H9 (cell line): Measurements from ENCODE around the gene IRX4. TPM values are rescaled to one million over a fixed set of nuclear protein-coding genes. Genes with fewer than 3 reads are reported as not detected.

Source experiments
- DNase-seq: peaks from one replicate; pipeline ENCODE4 v3.0.0-alpha.2; 2017
- H2AFZ ChIP-seq: one replicate; pipeline ENCODE4 v1.6.1; 2013; ENCODE audit warnings: mild to moderate bottlenecking, low read length, control low read depth, moderate library complexity
- H2AK5ac ChIP-seq: 2 replicates; pipeline ENCODE4 v1.6.1; 2013; ENCODE audit warnings: low read length, control low read depth, mixed read lengths; ENCODE audit not compliant: insufficient read length
- H2BK120ac ChIP-seq: one replicate; pipeline ENCODE4 v1.6.1; 2013; ENCODE audit warnings: low read depth, mild to moderate bottlenecking, low read length, control low read depth, inconsistent platforms; ENCODE audit not compliant: poor library complexity, severe bottlenecking
- H2BK12ac ChIP-seq: 2 replicates; pipeline ENCODE4 v1.6.1; 2013; ENCODE audit warnings: low read length, control low read depth, mixed read lengths, low read depth; ENCODE audit not compliant: insufficient read length
- H2BK15ac ChIP-seq: 2 replicates; pipeline ENCODE4 v1.6.1; 2013; ENCODE audit warnings: low read depth, low read length, control low read depth
- H2BK20ac ChIP-seq: one replicate; pipeline ENCODE4 v1.6.1; 2013; ENCODE audit warnings: low read depth, mild to moderate bottlenecking, low read length, control low read depth, inconsistent platforms; ENCODE audit not compliant: poor library complexity, severe bottlenecking
- H2BK5ac ChIP-seq: 2 replicates; pipeline ENCODE4 v1.6.1; 2013; ENCODE audit warnings: low read length, control low read depth, mixed read lengths; ENCODE audit not compliant: insufficient read length
- H3K14ac ChIP-seq: 2 replicates; pipeline ENCODE4 v1.6.1; 2013; ENCODE audit warnings: low read length, control low read depth; ENCODE audit not compliant: insufficient read depth
- H3K18ac ChIP-seq: 2 replicates; pipeline ENCODE4 v1.6.1; 2013; ENCODE audit warnings: low read depth, mild to moderate bottlenecking, mixed read lengths, low read length, control low read depth; ENCODE audit not compliant: insufficient read length
- H3K23ac ChIP-seq: 2 replicates; pipeline ENCODE4 v1.6.1; 2013; ENCODE audit warnings: low read length, control low read depth, mixed read lengths, low read depth; ENCODE audit not compliant: insufficient read length
- H3K23me2 ChIP-seq: 2 replicates; pipeline ENCODE4 v1.6.1; 2013; ENCODE audit warnings: low read depth, mild to moderate bottlenecking, mixed read lengths, low read length, control low read depth; ENCODE audit not compliant: insufficient read length, poor library complexity, severe bottlenecking
- H3K27ac ChIP-seq: 2 replicates; pipeline ENCODE4 v1.5.1; 2013; ENCODE audit warnings: low read length, control low read depth, mixed read lengths, low read depth; ENCODE audit not compliant: insufficient read length
- H3K27me3 ChIP-seq: 2 replicates; pipeline ENCODE4 v1.6.1; 2013; ENCODE audit warnings: low read length, control low read depth, inconsistent platforms; ENCODE audit not compliant: insufficient read depth
- H3K4ac ChIP-seq: 2 replicates; pipeline ENCODE4 v1.6.1; 2013; ENCODE audit warnings: low read depth, mild to moderate bottlenecking, control low read depth, inconsistent platforms, low read length, moderate library complexity
- H3K4me1 ChIP-seq: 2 replicates; pipeline ENCODE4 v1.6.1; 2013; ENCODE audit warnings: low read length, control low read depth, inconsistent platforms; ENCODE audit not compliant: insufficient read depth
- H3K4me2 ChIP-seq: 2 replicates; pipeline ENCODE4 v1.6.1; 2013; ENCODE audit warnings: low read length, control low read depth, mixed read lengths; ENCODE audit not compliant: insufficient read length, insufficient read depth
- H3K56ac ChIP-seq: 2 replicates; pipeline ENCODE4 v1.6.1; 2013; ENCODE audit warnings: low read depth, mild to moderate bottlenecking, mixed read lengths, low read length, control low read depth; ENCODE audit not compliant: insufficient read length
- H3K79me1 ChIP-seq: 2 replicates; pipeline ENCODE4 v1.6.1; 2013; ENCODE audit warnings: low read depth, mild to moderate bottlenecking, moderate library complexity, low read length, control low read depth, inconsistent platforms; ENCODE audit not compliant: insufficient read depth, poor library complexity, severe bottlenecking
- H3K79me2 ChIP-seq: 2 replicates; pipeline ENCODE4 v1.6.1; 2013; ENCODE audit warnings: low read length, control low read depth, inconsistent platforms; ENCODE audit not compliant: insufficient read depth
- H3K9ac ChIP-seq: 2 replicates; pipeline ENCODE4 v1.6.1; 2013; ENCODE audit warnings: low read length, control low read depth, mixed read lengths; ENCODE audit not compliant: insufficient read length; ENCODE audit errors: extremely low read depth
- H3K9me3 ChIP-seq: one replicate; pipeline ENCODE4 v1.6.1; 2013; ENCODE audit warnings: low read depth, low read length, inconsistent platforms; ENCODE audit not compliant: control insufficient read depth
- H3T11ph ChIP-seq: one replicate; pipeline ENCODE4 v1.6.1; 2013; ENCODE audit warnings: mild to moderate bottlenecking, low read length, control low read depth, inconsistent platforms
- H4K20me1 ChIP-seq: one replicate; pipeline ENCODE4 v1.6.1; 2013; ENCODE audit not compliant: control insufficient read depth, insufficient read length, insufficient read depth
- H4K5ac ChIP-seq: 2 replicates; pipeline ENCODE4 v1.6.1; 2013; ENCODE audit warnings: low read depth, mild to moderate bottlenecking, mixed read lengths, low read length, control low read depth; ENCODE audit not compliant: insufficient read length
- H4K8ac ChIP-seq: replicated peaks from 2 replicates; pipeline ENCODE4 v1.6.1; 2013; ENCODE audit warnings: low read length, control low read depth, mixed read lengths, low read depth; ENCODE audit not compliant: insufficient read length
- H4K91ac ChIP-seq: 2 replicates; pipeline ENCODE4 v1.6.1; 2013; ENCODE audit warnings: low read depth, mild to moderate bottlenecking, moderate library complexity, mixed read lengths, low read length, control low read depth; ENCODE audit not compliant: insufficient read length
- H3K27ac Mint-ChIP-seq, 3 experiments: 2 replicates in 2 of 3; 3 replicates in 1 of 3; pipeline ENCODE4 v1.8.0; 2020 to 2021; ENCODE audit warnings: mixed read lengths in 3 of 3, mild to moderate bottlenecking in 1 of 3, moderate library complexity in 1 of 3
- H3K27me3 Mint-ChIP-seq: 2 replicates; pipeline ENCODE4 v1.8.0; 2021; ENCODE audit warnings: low read depth, mild to moderate bottlenecking, moderate library complexity, mixed read lengths
- H3K36me3 Mint-ChIP-seq, 3 experiments: 2 replicates in 2 of 3; 3 replicates in 1 of 3; pipeline ENCODE4 v1.8.0; 2020 to 2021; ENCODE audit warnings: low read depth in 3 of 3, mixed read lengths in 3 of 3; ENCODE audit not compliant: insufficient read depth in 1 of 3
- H3K4me1 Mint-ChIP-seq, 2 experiments: 2 replicates each; pipeline ENCODE4 v1.8.0; 2020; ENCODE audit warnings: mixed read lengths in 2 of 2
- H3K4me3 Mint-ChIP-seq, 2 experiments: 2 replicates in 1 of 2; 3 replicates in 1 of 2; pipeline ENCODE4 v1.8.0; 2020 to 2021; ENCODE audit warnings: mild to moderate bottlenecking in 2 of 2, mixed read lengths in 2 of 2, moderate library complexity in 1 of 2
- H3K9me3 Mint-ChIP-seq, 2 experiments: 2 replicates in 1 of 2; 3 replicates in 1 of 2; pipeline ENCODE4 v1.8.0; 2020; ENCODE audit warnings: mild to moderate bottlenecking in 2 of 2, mixed read lengths in 2 of 2, moderate library complexity in 1 of 2
- CTCF ChIP-seq: fragments of 200-600 bp; sonication (generic); conservative IDR thresholded peaks from 3 replicates; pipeline ENCODE4 v1.8.0; 2021; ENCODE audit warnings: antibody characterized with exemption, mild to moderate bottlenecking
- WGBS: extraction: QIAGEN DNeasy Blood & Tissue Kit; methylation state at CpG from one replicate; pipeline ENCODE4 v1.1.7; 2013; ENCODE audit warnings: missing lambda C conversion rate, low lambda C conversion rate, mixed read lengths; ENCODE audit not compliant: insufficient read length; ENCODE audit errors: extremely low coverage; 5-methylcytosine and 5-hydroxymethylcytosine counted together
- total RNA-seq: library from RNA; stranded (reverse); gene quantifications from 2 replicates; pipeline ENCODE4 v1.2.1, GENCODE V29; 2021

Gene IRX4
- total RNA-seq, 1 experiment from 2014 or later: 3.2 TPM

GRCh38 chr5:1909346-1909985, 26.7 kb upstream of the IRX4 start:
- no peak overlapping the region for H2BK120ac ChIP-seq
- no peaks in the 10 kb centered on the region for H3K27me3 ChIP-seq
- no peak overlapping the region for H3K14ac ChIP-seq
- peak; percentile 12 for DNase-seq
- H2AFZ ChIP-seq: no peak overlapping the region
- no peak overlapping the region for H2BK20ac ChIP-seq
- no peak overlapping the region for H4K5ac ChIP-seq
- peaks cover 2 to 4% of the 10 kb centered on the region in 2 experiments; a peak in 4 of 5 replicates for H3K9me3 Mint-ChIP-seq
- no peak overlapping the region for H3T11ph ChIP-seq
- H2AK5ac ChIP-seq: no peak overlapping the region
- no peaks in the 10 kb centered on the region for H3K4me1 Mint-ChIP-seq
- no peak overlapping the region for H4K91ac ChIP-seq
- H3K36me3 Mint-ChIP-seq: no peaks in the 10 kb centered on the region
- no peak for TF ChIP-seq CTCF
- H3K18ac ChIP-seq: no peak overlapping the region
- H3K4me1 ChIP-seq: no peaks in the 10 kb centered on the region
- no peak overlapping the region for H3K4me2 ChIP-seq
- no peaks in the 10 kb centered on the region for H3K79me2 ChIP-seq
- peaks cover 2% of the 10 kb centered on the region for H4K20me1 ChIP-seq
- H2BK15ac ChIP-seq: no peak overlapping the region
- no peak overlapping the region for H2BK12ac ChIP-seq
- peak overlapping the region in 1 of 3 experiments; percentile 26; a peak in 1 of 7 replicates for H3K27ac Mint-ChIP-seq
- no peaks in the 10 kb centered on the region for H3K79me1 ChIP-seq
- no peaks in the 10 kb centered on the region for H3K9me3 ChIP-seq
- H4K8ac ChIP-seq: no peak overlapping the region
- WGBS: no CpG with 5 or more reads among the region's 15 CpGs
- no peak overlapping the region for H3K4me3 Mint-ChIP-seq
- H2BK5ac ChIP-seq: no peak overlapping the region
- no peak overlapping the region for H3K27ac ChIP-seq
- H3K23me2 ChIP-seq: no peaks in the 10 kb centered on the region
- H3K4ac ChIP-seq: no peak overlapping the region
- no peak overlapping the region for H3K23ac ChIP-seq
- H3K27me3 Mint-ChIP-seq: no peaks in the 10 kb centered on the region; the same call in none of the 2 replicates
- H3K9ac ChIP-seq: no peak overlapping the region
- H3K56ac ChIP-seq: no peak overlapping the region
